K562 (cell line): ENCODE measurements around the gene ACTN3. TPM values are rescaled to one million over a fixed set of nuclear protein-coding genes. Genes with fewer than 3 reads are reported as not detected.

Experiments
- ATAC-seq: fragments of 200-7000 bp; cut with Tn5 transposase; 3 replicates; pipeline ENCODE4 v1.9.1; 2020; ENCODE audit warnings: moderate library complexity
- BruUV-seq: library from RNA; stranded (reverse); fragments of 400-500 nt; replicated peaks from 2 replicates; lab custom pipeline; 2021; lab: Mats Ljungman, UMichigan
- CTCF ChIA-PET: fragments of 300-600 bp; formaldehyde crosslinking; extraction: SDS; loops from one replicate; lab custom pipeline; 2021; ENCODE audit warnings: low intra/inter-chr PET ratio; lab: Yijun Ruan, JAX
- POLR2A ChIA-PET: fragments of 300-600, 350-650 bp; sonication (Branson Sonifier 250); formaldehyde crosslinking; extraction: SDS; loops from one replicate; lab custom pipeline; 2021; ENCODE audit warnings: antibody characterized with exemption, inconsistent platforms; lab: Yijun Ruan, JAX
- DNase-seq, 4 experiments: peaks; one replicate each; pipeline versions ENCODE4 v3.0.0 to v3.0.0-alpha.2; 2011 to 2018; ENCODE audit warnings: low spot score in 3 of 4, mixed read lengths in 3 of 4; ENCODE audit errors: extremely low read depth in 1 of 4
- FAIRE-seq: peaks from 2 replicates; lab custom pipeline; 2011; peaks lifted over from hg19 to GRCh38; lab: Jason Lieb, UNC
- H2AFZ ChIP-seq: 2 replicates; pipeline ENCODE4 v1.6.0; 2011; ENCODE audit warnings: low read depth, low read length, control low read depth, inconsistent platforms
- H3K27ac ChIP-seq: fragments of 200-600 bp; 3 replicates; pipeline ENCODE4 v1.8.0; 2011; ENCODE audit warnings: low read depth, mild to moderate bottlenecking, control low read depth, inconsistent platforms, low read length, moderate library complexity, mixed read lengths; ENCODE audit errors: extremely low read depth
- H3K27me3 ChIP-seq, 2 experiments: fragments of 300-600 bp in 1 of 2; 2 replicates in 1 of 2; 3 replicates in 1 of 2; pipeline versions ENCODE4 v1.6.0 to v1.8.0; 2011; ENCODE audit warnings: inconsistent platforms in 2 of 2, low read length in 2 of 2, mild to moderate bottlenecking in 1 of 2, mixed read lengths in 1 of 2, moderate library complexity in 1 of 2; ENCODE audit not compliant: control insufficient read depth in 2 of 2, insufficient read depth in 2 of 2
- H3K36me3 ChIP-seq: fragments of 300-600 bp; 3 replicates; pipeline ENCODE4 v1.8.0; 2011; ENCODE audit warnings: mild to moderate bottlenecking, low read length, inconsistent platforms; ENCODE audit not compliant: control insufficient read depth, insufficient read depth
- H3K4me1 ChIP-seq, 2 experiments: fragments of 200-600 bp in 1 of 2; replicated peaks in 1 of 2; 2 replicates in 1 of 2; 3 replicates in 1 of 2; pipeline versions ENCODE4 v1.5.1 to v1.8.0; 2011; ENCODE audit warnings: inconsistent platforms in 2 of 2, low read length in 2 of 2, mild to moderate bottlenecking in 1 of 2, mixed read lengths in 1 of 2, moderate library complexity in 1 of 2; ENCODE audit not compliant: control insufficient read depth in 2 of 2, insufficient read depth in 2 of 2
- H3K4me2 ChIP-seq: 2 replicates; pipeline ENCODE4 v1.6.1; 2011; ENCODE audit warnings: low read length, control low read depth, inconsistent platforms, mixed read lengths; ENCODE audit not compliant: insufficient read depth
- H3K4me3 ChIP-seq: fragments of 200-600 bp; sonication (generic), shearing (Covaris generic); 2 replicates; pipeline ENCODE4 v1.5.1; 2016; ENCODE audit warnings: control low read depth, inconsistent platforms
- H3K79me2 ChIP-seq: fragments of 200-600 bp; 3 replicates; pipeline ENCODE4 v1.8.0; 2011; ENCODE audit warnings: low read length, inconsistent platforms; ENCODE audit not compliant: control insufficient read depth, insufficient read depth
- H3K9ac ChIP-seq, 2 experiments: 2 replicates each; pipeline versions ENCODE4 v1.6.0 to v1.6.1; 2011; ENCODE audit warnings: low read depth in 2 of 2, low read length in 2 of 2, control low read depth in 1 of 2, inconsistent platforms in 1 of 2, mild to moderate bottlenecking in 1 of 2, mixed read lengths in 1 of 2; ENCODE audit not compliant: insufficient read depth in 1 of 2
- H3K9me1 ChIP-seq: one replicate; pipeline ENCODE4 v1.6.0; 2011; ENCODE audit warnings: inconsistent platforms, mild to moderate bottlenecking, low read length, moderate library complexity; ENCODE audit not compliant: control insufficient read depth, insufficient read depth
- H3K9me3 ChIP-seq: replicated peaks from 2 replicates; pipeline ENCODE4 v1.5.1; 2011; ENCODE audit warnings: low read depth, low read length, inconsistent platforms; ENCODE audit not compliant: control insufficient read depth, insufficient read depth
- H4K20me1 ChIP-seq: replicated peaks from 2 replicates; pipeline ENCODE4 v1.6.1; 2011; ENCODE audit warnings: low read length, inconsistent platforms, mixed read lengths; ENCODE audit not compliant: control insufficient read depth, insufficient read depth
- ADNP ChIP-seq: fragments of 200-800 bp; sonication (Bioruptor generic); IDR thresholded peaks from 2 replicates; pipeline ENCODE4 v1.6.1; 2016; ENCODE audit warnings: missing genetic modification characterization, missing compliant biosample characterization
- HBP1 ChIP-seq: fragments of 450-650 bp; formaldehyde crosslinking; IDR thresholded peaks from 2 replicates; pipeline ENCODE4 v1.4.0; 2022; ENCODE audit warnings: missing genetic modification characterization
- HDGF ChIP-seq: fragments of 450-650 bp; IDR thresholded peaks from 2 replicates; pipeline ENCODE4 v1.6.1; 2016
- ILK ChIP-seq: fragments of 450-650 bp; IDR thresholded peaks from 2 replicates; pipeline ENCODE4 v1.6.1; 2016; ENCODE audit warnings: missing genetic modification characterization, low read depth, mild to moderate bottlenecking, missing compliant biosample characterization, moderate library complexity, borderline replicate concordance
- RBFOX2 ChIP-seq: fragments of 200-400 bp; formaldehyde crosslinking; IDR thresholded peaks from 2 replicates; pipeline ENCODE4 v1.6.1; 2017; ENCODE audit warnings: low read depth, mild to moderate bottlenecking, low read length, moderate library complexity
- SAP30 ChIP-seq: fragments of 200-600 bp; sonication (generic); IDR thresholded peaks from 2 replicates; pipeline ENCODE4 v1.6.1; 2012; ENCODE audit warnings: borderline replicate concordance, low read depth, mild to moderate bottlenecking, moderate library complexity, low read length, control low read depth, inconsistent platforms; ENCODE audit not compliant: insufficient read depth, poor library complexity, severe bottlenecking
- ZBTB11 ChIP-seq, 3 experiments: fragments of 200-800 bp in 1 of 3; fragments of 250-450 bp in 1 of 3; fragments of 450-650 bp in 1 of 3; sonication (Bioruptor Pico) in 1 of 3; sonication (Bioruptor generic) in 1 of 3; formaldehyde crosslinking in 1 of 3; IDR thresholded peaks; 2 replicates each; pipeline versions ENCODE4 v1.6.1 to v1.8.0; 2016 to 2022; ENCODE audit warnings: mild to moderate bottlenecking in 2 of 3, missing genetic modification characterization in 2 of 3, missing compliant biosample characterization in 1 of 3, moderate library complexity in 1 of 3
- ZKSCAN8 ChIP-seq: fragments of 200-800 bp; sonication (Bioruptor generic); IDR thresholded peaks from 2 replicates; pipeline ENCODE4 v1.6.1; 2016; ENCODE audit warnings: missing genetic modification characterization, missing compliant biosample characterization
- ZNF146 ChIP-seq: IDR thresholded peaks from one replicate; pipeline ENCODE4 v1.6.1; 2018; ENCODE audit warnings: missing compliant biosample characterization; ENCODE audit not compliant: unreplicated experiment
- ZNF232 ChIP-seq: sonication (generic); formaldehyde crosslinking; IDR thresholded peaks from 2 replicates; pipeline ENCODE4 v1.8.0; 2022; ENCODE audit warnings: mild to moderate bottlenecking, missing genetic modification reagents
- ZNF696 ChIP-seq: fragments of 250-450 bp; sonication (Bioruptor Pico); conservative IDR thresholded peaks from 2 replicates; pipeline ENCODE4 v1.4.0; 2020; ENCODE audit warnings: mild to moderate bottlenecking, moderate library complexity
- WGBS: fragments of 100-300 bp; shearing (Covaris generic); methylation state at CpG from one replicate; pipeline ENCODE4 v1.1.6; 2016; ENCODE audit warnings: low coverage, mixed read lengths; ENCODE audit not compliant: insufficient coverage; ENCODE audit errors: missing lambda C conversion rate; 5-methylcytosine and 5-hydroxymethylcytosine counted together
- in situ Hi-C: fragments of 300-500 bp; cut with MboI; formaldehyde crosslinking; loops from 4 replicates; pipeline ENCODE4 v1.15.0; 2018; ENCODE audit warnings: inconsistent platforms, mixed read lengths
- intact Hi-C: fragments of 100-400 bp; cut with micrococcal nuclease; formaldehyde crosslinking; loops from 2 replicates; pipeline ENCODE4 v1.14.2; 2022
- polyA plus RNA-seq, 8 experiments: library from polyadenylated mRNA; depleted of rRNA in 4 of 8; stranded (reverse) in 5 of 8; unstranded in 3 of 8; fragments of >200 nt; fragmentation: Nextera tagmentation in 2 of 8; fragmentation: Illumina TruSeq in 1 of 8; extraction: Ambion mirVana in 2 of 8; extraction: Trizol in 1 of 8; gene quantifications; 2 replicates each; pipeline versions ENCODE4 v1.2.1 to v1.2.3, GENCODE V29; 2011 to 2014; ENCODE audit warnings: inconsistent platforms in 1 of 8, missing spikeins in 1 of 8
- total RNA-seq, 7 experiments: library from RNA; depleted of rRNA in 6 of 7; stranded (reverse); fragments of >200 nt in 6 of 7; fragmentation: Illumina TruSeq in 2 of 7; extraction: Trizol in 2 of 7; gene quantifications; 2 replicates each; pipeline versions ENCODE4 v1.2.1 to v1.2.3, GENCODE V29; 2011 to 2021; ENCODE audit warnings: low replicate concordance in 1 of 7
- TF ChIP-seq, protein P1 (sequence below): fragments of 450-650 bp; IDR thresholded peaks from 2 replicates; pipeline ENCODE4 v1.6.1; 2016; ENCODE audit warnings: low read depth, mild to moderate bottlenecking, moderate library complexity
- TF ChIP-seq, protein P2 (sequence below): sonication (generic); formaldehyde crosslinking; IDR thresholded peaks from 2 replicates; pipeline ENCODE4 v1.8.0; 2022; ENCODE audit warnings: missing genetic modification reagents, mild to moderate bottlenecking, moderate library complexity, borderline replicate concordance

ACTN3 gene
- total and polyA plus RNA-seq, 9 of the 15 experiments (the other 6 are each of a cell fraction or from before 2014, with no cell fraction given) = not detected

GRCh38 chr11:66600631-66601233 is 54.0 kb downstream of the ACTN3 start:
- WGBS = 86% methylated on average over 4 of the region's 4 CpGs
- Histone ChIP-seq H3K9me1 (no peaks in the 10 kb centered on the region), H3K4me3 (no peak overlapping the region), H3K27ac (no peak overlapping the region), H3K36me3 (peaks cover 60% of the 10 kb centered on the region; the same call in 2 of the 3 replicates), H3K9ac (no peak overlapping the region; a peak in 1 of 4 replicates), H3K79me2 (peaks cover 4% of the 10 kb centered on the region), H3K4me1 (peaks cover 7 to 28% of the 10 kb centered on the region in 2 experiments), H3K9me3 (no peaks in the 10 kb centered on the region; the same call in 1 of the 2 replicates), H3K27me3 (no peaks in the 10 kb centered on the region), H3K4me2 (no peak overlapping the region), H2AFZ (no peak overlapping the region), H4K20me1 (no peaks in the 10 kb centered on the region)
- no peak for FAIRE-seq
- in situ Hi-C loops = no loop called here
- DNase-seq = peak in 1 of 4 experiments; percentile 3
- intact Hi-C loops = no loop called here
- POLR2A ChIA-PET = interaction anchor here (0.6 to 1.0 kb wide), 2 partner anchors 37 to 113 kb away, joined by 3 read pairs; no protein-coding TSS in a partner anchor
- CTCF ChIA-PET = no interaction called here
- ATAC-seq = no peak
- BruUV-seq = no TSS peak
- TF ChIP-seq ADNP (tag) (no peak), ZBTB11 (CRISPR knock-in tag; IDR thresholded peaks at IDR 0.05) (no peak), ZNF146 (no peak), HDGF (no peak), ZNF232 (no peak), HBP1 (no peak), SAP30 (no peak), ZNF696 (no peak), ZKSCAN8 (CRISPR knock-in tag) (no peak), RBFOX2 (no peak), ILK (tag) (no peak)
- TF ChIP-seq, protein P1, sequence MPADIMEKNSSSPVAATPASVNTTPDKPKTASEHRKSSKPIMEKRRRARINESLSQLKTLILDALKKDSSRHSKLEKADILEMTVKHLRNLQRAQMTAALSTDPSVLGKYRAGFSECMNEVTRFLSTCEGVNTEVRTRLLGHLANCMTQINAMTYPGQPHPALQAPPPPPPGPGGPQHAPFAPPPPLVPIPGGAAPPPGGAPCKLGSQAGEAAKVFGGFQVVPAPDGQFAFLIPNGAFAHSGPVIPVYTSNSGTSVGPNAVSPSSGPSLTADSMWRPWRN = no peak
- TF ChIP-seq, protein P2, sequence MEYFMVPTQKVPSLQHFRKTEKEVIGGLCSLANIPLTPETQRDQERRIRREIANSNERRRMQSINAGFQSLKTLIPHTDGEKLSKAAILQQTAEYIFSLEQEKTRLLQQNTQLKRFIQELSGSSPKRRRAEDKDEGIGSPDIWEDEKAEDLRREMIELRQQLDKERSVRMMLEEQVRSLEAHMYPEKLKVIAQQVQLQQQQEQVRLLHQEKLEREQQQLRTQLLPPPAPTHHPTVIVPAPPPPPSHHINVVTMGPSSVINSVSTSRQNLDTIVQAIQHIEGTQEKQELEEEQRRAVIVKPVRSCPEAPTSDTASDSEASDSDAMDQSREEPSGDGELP (CRISPR knock-in tag) = no peak
